HL-60 (cell line): ENCODE results near the gene IGF2BP3.

Experiments used
- GABPA ChIP-seq: IDR thresholded peaks from 2 replicates; pipeline ENCODE4 v1.6.1; 2012; ENCODE audit warnings: low read depth
- POLR2AphosphoS5 ChIP-seq: IDR thresholded peaks from 2 replicates; pipeline ENCODE4 v1.6.1; 2012; ENCODE audit warnings: low read depth
- SPI1 ChIP-seq: IDR thresholded peaks from 2 replicates; pipeline ENCODE4 v1.6.1; 2012; ENCODE audit warnings: low read depth, mild to moderate bottlenecking, borderline replicate concordance
- TF ChIP-seq, protein P1 (sequence below): IDR thresholded peaks from one replicate; pipeline ENCODE4 v1.5.1; 2011; ENCODE audit warnings: low read length, control low read depth, inconsistent platforms; ENCODE audit not compliant: insufficient read depth
- TF ChIP-seq, protein P2 (sequence below): IDR thresholded peaks from 2 replicates; pipeline ENCODE4 v1.6.1; 2012; ENCODE audit warnings: low read depth; ENCODE audit not compliant: insufficient replicate concordance

DNA sequence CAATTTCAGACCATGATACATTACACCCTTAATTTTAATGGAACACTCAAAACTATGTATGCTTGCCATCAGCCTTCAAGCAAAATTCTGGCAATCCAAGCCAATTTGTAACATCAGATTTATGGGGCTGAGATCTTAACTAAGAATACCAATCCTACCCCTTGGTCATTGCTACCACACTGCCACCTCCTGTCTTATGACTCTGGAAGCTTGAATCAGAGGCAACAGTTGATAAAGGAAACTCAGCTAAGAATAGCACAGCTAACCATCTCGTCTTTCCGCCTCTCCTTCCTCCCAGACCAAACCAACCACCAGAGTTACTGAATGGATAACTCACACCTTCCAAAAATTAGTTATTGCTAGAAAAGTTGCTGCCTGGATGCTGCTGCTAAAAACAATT, 7.4 kb downstream of the IGF2BP3 start:
- TF ChIP-seq, protein P1, sequence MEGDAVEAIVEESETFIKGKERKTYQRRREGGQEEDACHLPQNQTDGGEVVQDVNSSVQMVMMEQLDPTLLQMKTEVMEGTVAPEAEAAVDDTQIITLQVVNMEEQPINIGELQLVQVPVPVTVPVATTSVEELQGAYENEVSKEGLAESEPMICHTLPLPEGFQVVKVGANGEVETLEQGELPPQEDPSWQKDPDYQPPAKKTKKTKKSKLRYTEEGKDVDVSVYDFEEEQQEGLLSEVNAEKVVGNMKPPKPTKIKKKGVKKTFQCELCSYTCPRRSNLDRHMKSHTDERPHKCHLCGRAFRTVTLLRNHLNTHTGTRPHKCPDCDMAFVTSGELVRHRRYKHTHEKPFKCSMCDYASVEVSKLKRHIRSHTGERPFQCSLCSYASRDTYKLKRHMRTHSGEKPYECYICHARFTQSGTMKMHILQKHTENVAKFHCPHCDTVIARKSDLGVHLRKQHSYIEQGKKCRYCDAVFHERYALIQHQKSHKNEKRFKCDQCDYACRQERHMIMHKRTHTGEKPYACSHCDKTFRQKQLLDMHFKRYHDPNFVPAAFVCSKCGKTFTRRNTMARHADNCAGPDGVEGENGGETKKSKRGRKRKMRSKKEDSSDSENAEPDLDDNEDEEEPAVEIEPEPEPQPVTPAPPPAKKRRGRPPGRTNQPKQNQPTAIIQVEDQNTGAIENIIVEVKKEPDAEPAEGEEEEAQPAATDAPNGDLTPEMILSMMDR: no peak
- TF ChIP-seq, protein P2, sequence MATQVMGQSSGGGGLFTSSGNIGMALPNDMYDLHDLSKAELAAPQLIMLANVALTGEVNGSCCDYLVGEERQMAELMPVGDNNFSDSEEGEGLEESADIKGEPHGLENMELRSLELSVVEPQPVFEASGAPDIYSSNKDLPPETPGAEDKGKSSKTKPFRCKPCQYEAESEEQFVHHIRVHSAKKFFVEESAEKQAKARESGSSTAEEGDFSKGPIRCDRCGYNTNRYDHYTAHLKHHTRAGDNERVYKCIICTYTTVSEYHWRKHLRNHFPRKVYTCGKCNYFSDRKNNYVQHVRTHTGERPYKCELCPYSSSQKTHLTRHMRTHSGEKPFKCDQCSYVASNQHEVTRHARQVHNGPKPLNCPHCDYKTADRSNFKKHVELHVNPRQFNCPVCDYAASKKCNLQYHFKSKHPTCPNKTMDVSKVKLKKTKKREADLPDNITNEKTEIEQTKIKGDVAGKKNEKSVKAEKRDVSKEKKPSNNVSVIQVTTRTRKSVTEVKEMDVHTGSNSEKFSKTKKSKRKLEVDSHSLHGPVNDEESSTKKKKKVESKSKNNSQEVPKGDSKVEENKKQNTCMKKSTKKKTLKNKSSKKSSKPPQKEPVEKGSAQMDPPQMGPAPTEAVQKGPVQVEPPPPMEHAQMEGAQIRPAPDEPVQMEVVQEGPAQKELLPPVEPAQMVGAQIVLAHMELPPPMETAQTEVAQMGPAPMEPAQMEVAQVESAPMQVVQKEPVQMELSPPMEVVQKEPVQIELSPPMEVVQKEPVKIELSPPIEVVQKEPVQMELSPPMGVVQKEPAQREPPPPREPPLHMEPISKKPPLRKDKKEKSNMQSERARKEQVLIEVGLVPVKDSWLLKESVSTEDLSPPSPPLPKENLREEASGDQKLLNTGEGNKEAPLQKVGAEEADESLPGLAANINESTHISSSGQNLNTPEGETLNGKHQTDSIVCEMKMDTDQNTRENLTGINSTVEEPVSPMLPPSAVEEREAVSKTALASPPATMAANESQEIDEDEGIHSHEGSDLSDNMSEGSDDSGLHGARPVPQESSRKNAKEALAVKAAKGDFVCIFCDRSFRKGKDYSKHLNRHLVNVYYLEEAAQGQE: no peak
- TF ChIP-seq GABPA (no peak), POLR2AphosphoS5 (no peak), SPI1 (no peak)
